ENCODE data around the gene VWA8. TPM values are rescaled to one million over a fixed set of nuclear protein-coding genes. Genes with fewer than 3 reads are reported as not detected.

VWA8 gene
- total and polyA plus RNA-seq, 4 donors: 4.7 to 26.3 (median 11.9) TPM

- Histone ChIP-seq H3K27me3 (ENCODE audit: control insufficient read depth in 3 of 3, insufficient read depth in 3 of 3, low read length in 2 of 3) (no peaks in the 10 kb centered on the region), H3K27ac (ENCODE audit: low read depth in 1 of 2, low read length in 1 of 2) (no peak overlapping the region), H3K36me3 (ENCODE audit: control insufficient read depth in 4 of 4, insufficient read depth in 4 of 4, low read length in 4 of 4) (peaks cover 0 to 4% (median 2%) of the 10 kb centered on the region in 4 donors), H3K9ac (ENCODE audit: insufficient read depth in 1 of 2, low read length in 2 of 2) (no peak overlapping the region), H3K9me3 (ENCODE audit: control insufficient read depth in 4 of 4, insufficient read depth in 3 of 4, low read length in 3 of 4) (no peaks in the 10 kb centered on the region), H3K4me3 (no peak overlapping the region), H3K4me1 (ENCODE audit: control insufficient read depth in 5 of 5, insufficient read depth in 5 of 5, low read length in 5 of 5) (peaks cover 0 to 4% (median 0%) of the 10 kb centered on the region in 5 donors)
- TF ChIP-seq CTCF (IDR thresholded peaks at IDR 0.05; ENCODE audit: control extremely low read depth, extremely low read depth): no peak
- 98 to 99% methylated on average over 7 of the region's 7 CpGs for WGBS, 2 donors
- DNase-seq (no peak), ATAC-seq (ENCODE audit: insufficient read depth, low FRiP score) (no peak)
Observed at GRCh38 chr13:41833201-41833600, 127.7 kb downstream of the VWA8 start.

GRCh38 chr13:41827507-41828213 lies 133.2 kb downstream of the VWA8 start:
- peaks cover 0 to 4% (median 2%) of the 10 kb centered on the region in 4 donors for H3K36me3 ChIP-seq (ENCODE audit: control insufficient read depth in 4 of 4, insufficient read depth in 4 of 4, low read length in 4 of 4)
- DNase-seq: peak; percentile 37 to 86 (median 79)
- peaks cover 0 to 17% (median 1%) of the 10 kb centered on the region in 5 donors for H3K4me1 ChIP-seq (ENCODE audit: control insufficient read depth in 5 of 5, insufficient read depth in 5 of 5, low read length in 5 of 5)
- TF ChIP-seq CTCF (IDR thresholded peaks at IDR 0.05; ENCODE audit: control extremely low read depth, extremely low read depth): no peak
- 57 to 66% methylated on average over 5 of the region's 5 CpGs for WGBS, 2 donors
- no peaks in the 10 kb centered on the region for H3K27me3 ChIP-seq (ENCODE audit: control insufficient read depth in 3 of 3, insufficient read depth in 3 of 3, low read length in 2 of 3)
- no peak overlapping the region for H3K4me3 ChIP-seq
- peak; percentile 46 for ATAC-seq (ENCODE audit: insufficient read depth, low FRiP score)
- H3K27ac ChIP-seq (ENCODE audit: low read depth in 1 of 2, low read length in 1 of 2): peak overlapping the region in 1 of 2 donors; percentile 70
- no peak overlapping the region for H3K9ac ChIP-seq (ENCODE audit: insufficient read depth in 1 of 2, low read length in 2 of 2)
- H3K9me3 ChIP-seq (ENCODE audit: control insufficient read depth in 4 of 4, insufficient read depth in 3 of 4, low read length in 3 of 4): no peaks in the 10 kb centered on the region

DNA sequence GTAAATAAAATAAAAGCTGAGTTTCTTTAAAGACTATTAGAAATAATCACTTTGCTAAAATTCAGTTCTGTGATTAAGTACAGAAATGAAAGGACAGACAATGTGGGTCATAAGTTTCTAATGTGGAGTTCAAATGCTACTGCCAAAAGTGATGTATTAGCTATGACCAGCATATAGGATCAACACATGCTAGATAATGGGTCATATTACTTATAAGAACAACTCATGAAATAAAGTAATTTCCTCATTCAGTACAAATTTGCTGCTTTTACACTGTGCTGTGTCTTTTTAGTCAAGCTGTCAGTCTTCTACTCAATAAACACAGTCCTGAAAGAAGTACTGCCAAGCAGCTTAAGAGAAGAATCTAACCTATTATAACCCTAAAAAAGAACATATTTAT lies 135.2 kb downstream of the VWA8 start:
- no peak overlapping the region for H3K9ac ChIP-seq (ENCODE audit: insufficient read depth in 1 of 2, low read length in 2 of 2)
- H3K36me3 ChIP-seq (ENCODE audit: control insufficient read depth in 4 of 4, insufficient read depth in 4 of 4, low read length in 4 of 4): peaks cover 0 to 8% (median 2%) of the 10 kb centered on the region in 4 donors
- no peak overlapping the region for H3K4me3 ChIP-seq
- TF ChIP-seq CTCF (IDR thresholded peaks at IDR 0.05; ENCODE audit: control extremely low read depth, extremely low read depth): no peak
- ATAC-seq (ENCODE audit: insufficient read depth, low FRiP score): no peak
- H3K27ac ChIP-seq (ENCODE audit: low read depth in 1 of 2, low read length in 1 of 2): no peak overlapping the region
- H3K9me3 ChIP-seq (ENCODE audit: control insufficient read depth in 4 of 4, insufficient read depth in 3 of 4, low read length in 3 of 4): no peaks in the 10 kb centered on the region
- no peak for DNase-seq
- H3K27me3 ChIP-seq (ENCODE audit: control insufficient read depth in 3 of 3, insufficient read depth in 3 of 3, low read length in 2 of 3): no peaks in the 10 kb centered on the region
- peaks cover 0 to 21% (median 1%) of the 10 kb centered on the region in 5 donors for H3K4me1 ChIP-seq (ENCODE audit: control insufficient read depth in 5 of 5, insufficient read depth in 5 of 5, low read length in 5 of 5)

Measured in lung (tissue), 12 donors.